Chondrocyte (in vitro differentiated cells): ENCODE results near the gene MYO19. TPM values are rescaled to one million over a fixed set of nuclear protein-coding genes. Genes with fewer than 3 reads are reported as not detected.

Experiments used
- DNase-seq: peaks from one replicate; pipeline ENCODE4 v3.0.0; 2021; ENCODE audit warnings: mixed read lengths, low spot score
- H3K27ac Mint-ChIP-seq: one replicate; pipeline ENCODE4 v1.8.0; 2021; ENCODE audit warnings: mild to moderate bottlenecking, moderate library complexity, mixed read lengths; ENCODE audit not compliant: unreplicated experiment
- H3K27me3 Mint-ChIP-seq: 2 replicates; pipeline ENCODE4 v1.8.0; 2021; ENCODE audit warnings: low read depth, mixed read lengths
- H3K36me3 Mint-ChIP-seq: 2 replicates; pipeline ENCODE4 v1.8.0; 2021; ENCODE audit warnings: low read depth, mixed read lengths
- H3K4me1 Mint-ChIP-seq: 2 replicates; pipeline ENCODE4 v1.8.0; 2021; ENCODE audit warnings: low read depth, mild to moderate bottlenecking, mixed read lengths
- H3K4me3 Mint-ChIP-seq: one replicate; pipeline ENCODE4 v1.8.0; 2021; ENCODE audit warnings: mild to moderate bottlenecking, moderate library complexity, mixed read lengths; ENCODE audit not compliant: unreplicated experiment
- H3K9me3 Mint-ChIP-seq: 2 replicates; pipeline ENCODE4 v1.8.0; 2021; ENCODE audit warnings: low read depth, mixed read lengths
- total RNA-seq: library from RNA; stranded (reverse); gene quantifications from 3 replicates; pipeline ENCODE4 v1.2.1, GENCODE V29; 2021
- TF ChIP-seq, protein P1 (sequence below): fragments of 200-600 bp; sonication (generic); IDR thresholded peaks from 2 replicates; pipeline ENCODE4 v1.5.0; 2021; ENCODE audit warnings: antibody characterized with exemption, mild to moderate bottlenecking, moderate library complexity

The MYO19 gene
- total RNA-seq, 1 donor from 2014 or later: 52.6 TPM

DNA sequence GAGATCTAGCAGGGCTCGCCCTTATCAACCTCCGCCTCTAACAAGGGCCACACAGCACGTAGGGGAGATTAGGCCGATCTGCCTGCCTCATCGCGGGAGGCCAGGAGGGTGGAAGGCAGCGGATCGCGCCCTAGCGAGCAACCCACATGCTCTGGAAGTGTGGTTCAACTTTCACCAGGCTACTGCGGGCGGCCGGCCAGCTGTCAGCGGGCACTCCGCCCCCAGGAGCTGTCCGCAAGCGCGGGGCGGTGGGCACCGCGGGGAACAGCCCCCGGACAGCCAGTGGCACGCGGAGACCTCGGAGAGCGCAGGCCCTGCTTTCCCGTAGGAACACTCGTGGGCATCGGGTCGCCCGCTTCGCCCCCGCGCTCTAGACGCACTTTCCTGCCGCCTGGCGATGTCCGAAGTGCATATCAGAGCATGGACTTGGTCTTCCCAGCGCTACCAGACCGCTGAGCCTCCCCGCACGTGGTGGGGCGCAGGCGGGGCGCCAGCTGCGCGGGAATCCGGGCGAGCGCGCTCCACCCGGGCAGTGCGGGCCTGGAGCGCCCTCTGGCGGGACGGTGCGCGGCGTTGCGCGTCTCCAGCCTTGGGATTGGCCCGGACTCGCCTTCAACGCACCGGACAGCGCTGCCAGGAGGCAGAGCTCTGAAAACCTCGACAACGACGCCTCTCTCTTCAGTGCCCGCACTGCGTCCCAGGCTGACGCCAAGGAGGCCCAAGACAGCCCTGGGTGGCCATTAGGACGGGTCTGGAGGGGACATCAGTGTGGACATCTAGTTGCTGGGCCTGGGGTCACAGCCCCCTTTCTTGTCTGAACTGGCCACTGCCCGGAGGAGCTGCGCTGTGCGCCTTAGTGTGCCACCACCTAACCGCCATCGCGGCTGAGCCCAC, 51.8 kb downstream of the MYO19 start:
- Mint-ChIP-seq H3K27ac (no peak overlapping the region), H3K9me3 (no peaks in the 10 kb centered on the region), H3K27me3 (peaks cover 33% of the 10 kb centered on the region), H3K36me3 (peaks cover 1% of the 10 kb centered on the region), H3K4me1 (peaks cover 27% of the 10 kb centered on the region), H3K4me3 (peak overlapping the region; percentile 48)
- TF ChIP-seq, protein P1, sequence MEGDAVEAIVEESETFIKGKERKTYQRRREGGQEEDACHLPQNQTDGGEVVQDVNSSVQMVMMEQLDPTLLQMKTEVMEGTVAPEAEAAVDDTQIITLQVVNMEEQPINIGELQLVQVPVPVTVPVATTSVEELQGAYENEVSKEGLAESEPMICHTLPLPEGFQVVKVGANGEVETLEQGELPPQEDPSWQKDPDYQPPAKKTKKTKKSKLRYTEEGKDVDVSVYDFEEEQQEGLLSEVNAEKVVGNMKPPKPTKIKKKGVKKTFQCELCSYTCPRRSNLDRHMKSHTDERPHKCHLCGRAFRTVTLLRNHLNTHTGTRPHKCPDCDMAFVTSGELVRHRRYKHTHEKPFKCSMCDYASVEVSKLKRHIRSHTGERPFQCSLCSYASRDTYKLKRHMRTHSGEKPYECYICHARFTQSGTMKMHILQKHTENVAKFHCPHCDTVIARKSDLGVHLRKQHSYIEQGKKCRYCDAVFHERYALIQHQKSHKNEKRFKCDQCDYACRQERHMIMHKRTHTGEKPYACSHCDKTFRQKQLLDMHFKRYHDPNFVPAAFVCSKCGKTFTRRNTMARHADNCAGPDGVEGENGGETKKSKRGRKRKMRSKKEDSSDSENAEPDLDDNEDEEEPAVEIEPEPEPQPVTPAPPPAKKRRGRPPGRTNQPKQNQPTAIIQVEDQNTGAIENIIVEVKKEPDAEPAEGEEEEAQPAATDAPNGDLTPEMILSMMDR: peak; percentile 97
- DNase-seq: peak; percentile 84

- Mint-ChIP-seq H3K36me3 (peaks cover 1% of the 10 kb centered on the region), H3K9me3 (no peaks in the 10 kb centered on the region), H3K27ac (no peak overlapping the region), H3K4me3 (no peak overlapping the region), H3K4me1 (peaks cover 18% of the 10 kb centered on the region), H3K27me3 (peaks cover 42% of the 10 kb centered on the region)
- DNase-seq: no peak
- TF ChIP-seq, protein P1: no peak
Measured at GRCh38 chr17:36481829-36482228, 52.8 kb downstream of the MYO19 start.

DNA sequence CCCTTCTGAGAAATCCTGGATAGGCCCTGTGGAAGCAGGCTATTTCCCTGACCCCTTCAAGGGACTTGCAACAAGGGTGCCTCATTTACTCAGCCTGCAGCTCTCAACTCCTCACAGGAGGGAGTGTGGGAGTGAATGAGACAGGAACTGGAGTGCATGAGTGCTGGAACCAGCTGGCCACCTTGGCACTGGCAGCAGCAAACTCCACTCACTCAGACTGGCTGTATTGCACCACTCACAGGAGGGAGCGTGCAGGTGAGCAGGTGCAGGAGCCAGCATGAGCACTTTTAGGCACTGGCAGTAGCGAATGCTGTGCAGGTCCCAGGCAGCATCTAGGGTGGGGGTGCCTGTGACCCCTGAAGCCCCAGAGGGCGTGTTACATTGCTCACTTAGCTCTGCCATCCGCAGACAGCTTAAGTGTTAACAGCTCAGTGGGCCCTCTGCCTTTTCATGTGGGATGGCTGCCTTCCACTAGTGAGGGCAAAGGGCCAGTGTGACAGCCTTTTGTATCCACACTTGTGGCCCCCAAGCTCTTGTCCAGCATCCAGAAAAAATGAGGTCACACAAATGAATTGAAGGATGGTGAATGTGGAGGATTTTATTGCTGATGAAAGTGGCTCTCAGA, 59.2 kb downstream of the MYO19 start:
- Mint-ChIP-seq H3K36me3 (no peaks in the 10 kb centered on the region), H3K4me1 (no peaks in the 10 kb centered on the region), H3K27ac (no peak overlapping the region), H3K4me3 (no peak overlapping the region), H3K27me3 (peaks cover 58% of the 10 kb centered on the region), H3K9me3 (no peaks in the 10 kb centered on the region)
- TF ChIP-seq, protein P1: no peak
- no peak for DNase-seq

DNA sequence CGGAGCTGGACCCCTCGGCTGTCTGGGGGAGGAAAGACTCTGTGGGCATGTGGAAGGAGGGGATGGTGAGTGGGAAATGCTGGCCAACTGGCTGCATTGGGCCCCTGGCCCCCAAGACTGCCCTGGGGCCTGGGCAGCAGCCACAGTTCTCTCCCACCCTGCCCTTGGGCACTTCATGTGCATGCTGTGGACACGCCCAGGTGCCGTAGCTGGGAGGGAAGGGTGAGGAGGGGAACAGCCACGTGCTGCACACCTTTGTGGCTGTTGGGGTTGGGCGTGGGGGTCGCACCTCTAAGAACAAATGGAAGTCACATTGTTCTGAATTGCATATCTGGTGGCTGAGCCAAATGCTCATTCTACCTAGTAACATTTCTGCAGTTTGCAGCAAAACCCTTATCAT, 60.1 kb downstream of the MYO19 start:
- no peak overlapping the region for H3K4me3 Mint-ChIP-seq
- H3K36me3 Mint-ChIP-seq: no peaks in the 10 kb centered on the region
- H3K4me1 Mint-ChIP-seq: no peaks in the 10 kb centered on the region
- H3K27me3 Mint-ChIP-seq: peaks cover 61% of the 10 kb centered on the region
- H3K9me3 Mint-ChIP-seq: no peaks in the 10 kb centered on the region
- TF ChIP-seq, protein P1: no peak
- DNase-seq: peak; percentile 77
- no peak overlapping the region for H3K27ac Mint-ChIP-seq

DNA sequence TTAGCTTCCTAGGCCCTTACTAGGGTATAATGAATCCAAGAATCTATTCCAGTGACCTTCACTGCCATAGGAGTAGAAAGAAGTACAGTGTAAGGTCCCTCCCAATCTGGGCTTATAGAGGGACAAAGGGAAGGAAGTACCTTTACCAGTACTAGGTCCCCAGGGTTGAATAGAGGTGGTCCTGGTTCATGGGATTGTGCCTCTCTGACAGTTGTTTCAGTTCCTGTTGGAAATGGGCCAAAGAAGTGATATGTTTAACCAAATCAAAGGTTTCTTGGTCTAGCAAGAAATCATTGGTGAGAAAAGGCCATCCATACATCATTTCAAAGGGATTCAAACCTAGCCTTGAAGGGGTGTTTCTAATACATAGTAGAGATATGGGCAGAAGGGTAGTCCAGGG, 64.2 kb downstream of the MYO19 start:
- Mint-ChIP-seq H3K27me3 (peaks cover 54% of the 10 kb centered on the region), H3K9me3 (no peaks in the 10 kb centered on the region), H3K4me3 (no peak overlapping the region), H3K4me1 (no peaks in the 10 kb centered on the region), H3K27ac (no peak overlapping the region), H3K36me3 (no peaks in the 10 kb centered on the region)
- no peak for DNase-seq
- TF ChIP-seq, protein P1: no peak
